ENCODE data around the gene CMYA5. TPM values are rescaled to one million over a fixed set of nuclear protein-coding genes. Genes with fewer than 3 reads are reported as not detected.

The CMYA5 gene
- total RNA-seq, 1 experiment from 2014 or later: 0.15 TPM

DNA sequence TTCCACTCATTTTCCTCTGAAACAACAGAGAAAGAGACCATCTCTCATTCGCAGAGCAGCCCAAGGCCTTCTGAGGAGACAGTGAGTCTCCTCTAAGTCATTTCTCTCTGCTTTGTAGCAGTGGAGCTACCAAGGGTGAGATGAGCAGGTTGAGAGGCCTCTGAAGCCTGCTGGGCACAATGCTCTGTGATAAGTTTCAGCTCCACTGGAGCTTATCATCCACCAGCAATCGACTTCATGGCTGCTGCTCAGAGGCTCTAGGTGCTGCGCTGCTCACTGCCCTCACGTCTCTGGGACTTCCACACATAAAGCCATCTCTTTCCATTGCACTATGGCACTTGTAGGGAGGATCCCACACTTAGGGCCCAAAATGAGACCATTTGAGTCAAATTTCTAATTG is 96.3 kb downstream of the CMYA5 start:
- DNase-seq (no peak), ATAC-seq (no peak)
- H3K4me2 ChIP-seq (ENCODE audit: low read length): no peak overlapping the region
- H3K36me3 ChIP-seq (ENCODE audit: low read depth, low read length): no peaks in the 10 kb centered on the region
- no peak overlapping the region for H3K4me3 ChIP-seq (ENCODE audit: low read length)
- ChIA-PET POLR2A (ENCODE audit: unreplicated experiment) (no interaction called here), CTCF (no interaction called here)
- no peak overlapping the region for H3K9ac ChIP-seq (ENCODE audit: low read length)
- H3K9me3 ChIP-seq (ENCODE audit: low read length): no peaks in the 10 kb centered on the region
- intact Hi-C loops (cut with micrococcal nuclease): no loop called here
- no peaks in the 10 kb centered on the region for H3K9me2 ChIP-seq (replicated peaks; ENCODE audit: low read length)
- no peaks in the 10 kb centered on the region for H3K4me1 ChIP-seq (ENCODE audit: insufficient read depth, low read length)
- H4K20me1 ChIP-seq (ENCODE audit: low read length): no peaks in the 10 kb centered on the region
- H3K27ac ChIP-seq (ENCODE audit: low read length): no peak overlapping the region
- TF ChIP-seq, protein P1, sequence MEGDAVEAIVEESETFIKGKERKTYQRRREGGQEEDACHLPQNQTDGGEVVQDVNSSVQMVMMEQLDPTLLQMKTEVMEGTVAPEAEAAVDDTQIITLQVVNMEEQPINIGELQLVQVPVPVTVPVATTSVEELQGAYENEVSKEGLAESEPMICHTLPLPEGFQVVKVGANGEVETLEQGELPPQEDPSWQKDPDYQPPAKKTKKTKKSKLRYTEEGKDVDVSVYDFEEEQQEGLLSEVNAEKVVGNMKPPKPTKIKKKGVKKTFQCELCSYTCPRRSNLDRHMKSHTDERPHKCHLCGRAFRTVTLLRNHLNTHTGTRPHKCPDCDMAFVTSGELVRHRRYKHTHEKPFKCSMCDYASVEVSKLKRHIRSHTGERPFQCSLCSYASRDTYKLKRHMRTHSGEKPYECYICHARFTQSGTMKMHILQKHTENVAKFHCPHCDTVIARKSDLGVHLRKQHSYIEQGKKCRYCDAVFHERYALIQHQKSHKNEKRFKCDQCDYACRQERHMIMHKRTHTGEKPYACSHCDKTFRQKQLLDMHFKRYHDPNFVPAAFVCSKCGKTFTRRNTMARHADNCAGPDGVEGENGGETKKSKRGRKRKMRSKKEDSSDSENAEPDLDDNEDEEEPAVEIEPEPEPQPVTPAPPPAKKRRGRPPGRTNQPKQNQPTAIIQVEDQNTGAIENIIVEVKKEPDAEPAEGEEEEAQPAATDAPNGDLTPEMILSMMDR (conservative IDR thresholded peaks at IDR 0.05; ENCODE audit: low read depth, low read length): no peak
- TF ChIP-seq EZH2 (IDR thresholded peaks at IDR 0.05; ENCODE audit: low read length, unreplicated experiment) (no peak), EZH2phosphoT487 (IDR thresholded peaks at IDR 0.05; ENCODE audit: borderline replicate concordance, low read length) (no peak)
- no peak overlapping the region for H2AFZ ChIP-seq (ENCODE audit: low read length)
- no peaks in the 10 kb centered on the region for H3K27me3 ChIP-seq (ENCODE audit: low read length)
- no peaks in the 10 kb centered on the region for H3F3A ChIP-seq (ENCODE audit: low read length, unreplicated experiment)
- no TSS peak for BruUV-seq (replicated peaks)
- H3K79me2 ChIP-seq (ENCODE audit: low read length): no peaks in the 10 kb centered on the region

DNA sequence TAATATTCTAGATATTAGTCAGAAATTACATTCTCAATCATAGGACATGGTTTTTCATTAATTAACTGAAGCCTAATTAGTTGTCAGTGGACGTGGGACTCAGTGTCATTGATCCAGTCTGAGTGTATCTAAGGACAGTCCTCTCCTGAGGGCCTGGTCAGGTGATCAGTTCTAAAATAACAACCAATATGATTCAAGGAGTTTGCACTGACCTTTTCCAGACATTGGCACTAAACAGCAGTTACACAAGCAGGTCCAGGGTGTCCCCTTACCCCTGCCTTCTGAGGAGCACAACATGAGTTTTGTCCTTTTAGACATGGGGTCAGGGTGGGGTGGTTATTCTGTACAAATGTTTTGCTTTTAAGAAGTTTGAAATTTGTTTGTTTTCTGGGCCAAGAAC is 97.8 kb downstream of the CMYA5 start:
- POLR2A ChIA-PET (ENCODE audit: unreplicated experiment): no interaction called here
- H3K4me2 ChIP-seq (ENCODE audit: low read length): no peak overlapping the region
- no peak overlapping the region for H3K9ac ChIP-seq (ENCODE audit: low read length)

DNA sequence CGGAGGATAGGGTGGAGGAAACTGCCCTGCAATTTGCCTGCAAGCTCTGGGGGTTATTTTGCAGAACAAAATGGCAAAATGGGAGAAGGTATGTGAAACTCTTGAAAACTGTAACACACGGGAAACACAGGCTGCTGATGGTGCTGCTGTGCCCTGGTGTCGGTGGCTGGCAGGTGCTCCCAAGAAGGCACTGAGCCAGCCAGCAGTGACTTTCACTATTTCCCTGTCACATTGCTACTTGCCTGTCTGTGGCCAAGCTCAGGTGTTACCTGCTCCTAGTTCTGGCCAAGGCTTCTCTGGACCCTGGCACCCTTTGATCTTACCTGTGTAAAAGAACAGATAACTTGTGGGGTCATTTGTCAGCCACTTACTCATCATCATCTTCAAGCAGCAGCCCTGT is 102.2 kb downstream of the CMYA5 start:
- intact Hi-C loops (cut with micrococcal nuclease): no loop called here
- CTCF ChIA-PET: no interaction called here
- POLR2A ChIA-PET (ENCODE audit: unreplicated experiment): no interaction called here
- H3K4me1 ChIP-seq (ENCODE audit: insufficient read depth, low read length): no peaks in the 10 kb centered on the region
- H3K79me2 ChIP-seq (ENCODE audit: low read length): no peaks in the 10 kb centered on the region
- no peaks in the 10 kb centered on the region for H3K9me2 ChIP-seq (replicated peaks; ENCODE audit: low read length)
- no peak overlapping the region for H2AFZ ChIP-seq (ENCODE audit: low read length)
- DNase-seq (no peak), ATAC-seq (no peak)
- no peaks in the 10 kb centered on the region for H3K27me3 ChIP-seq (ENCODE audit: low read length)
- BruUV-seq (replicated peaks): no TSS peak
- H4K20me1 ChIP-seq (ENCODE audit: low read length): no peaks in the 10 kb centered on the region
- H3K4me3 ChIP-seq (ENCODE audit: low read length): no peak overlapping the region
- H3K4me2 ChIP-seq (ENCODE audit: low read length): no peak overlapping the region
- no peaks in the 10 kb centered on the region for H3K36me3 ChIP-seq (ENCODE audit: low read depth, low read length)
- H3K9me3 ChIP-seq (ENCODE audit: low read length): no peaks in the 10 kb centered on the region
- no peak overlapping the region for H3K9ac ChIP-seq (ENCODE audit: low read length)
- H3F3A ChIP-seq (ENCODE audit: low read length, unreplicated experiment): no peaks in the 10 kb centered on the region
- TF ChIP-seq EZH2 (IDR thresholded peaks at IDR 0.05; ENCODE audit: low read length, unreplicated experiment) (no peak), EZH2phosphoT487 (IDR thresholded peaks at IDR 0.05; ENCODE audit: borderline replicate concordance, low read length) (no peak)
- TF ChIP-seq, protein P1 (conservative IDR thresholded peaks at IDR 0.05; ENCODE audit: low read depth, low read length): no peak
- no peak overlapping the region for H3K27ac ChIP-seq (ENCODE audit: low read length)

More for the DNA sequence above, 97.8 kb downstream of the CMYA5 start:
- no peaks in the 10 kb centered on the region for H3F3A ChIP-seq (ENCODE audit: low read length, unreplicated experiment)
- no peaks in the 10 kb centered on the region for H3K4me1 ChIP-seq (ENCODE audit: insufficient read depth, low read length)
- CTCF ChIA-PET: no interaction called here
- TF ChIP-seq EZH2phosphoT487 (IDR thresholded peaks at IDR 0.05; ENCODE audit: borderline replicate concordance, low read length) (no peak), EZH2 (IDR thresholded peaks at IDR 0.05; ENCODE audit: low read length, unreplicated experiment) (no peak)
- TF ChIP-seq, protein P1 (conservative IDR thresholded peaks at IDR 0.05; ENCODE audit: low read depth, low read length): no peak
- H3K4me3 ChIP-seq (ENCODE audit: low read length): no peak overlapping the region
- H3K27ac ChIP-seq (ENCODE audit: low read length): no peak overlapping the region
- intact Hi-C loops (cut with micrococcal nuclease): no loop called here
- H3K79me2 ChIP-seq (ENCODE audit: low read length): no peaks in the 10 kb centered on the region
- H3K27me3 ChIP-seq (ENCODE audit: low read length): no peaks in the 10 kb centered on the region
- DNase-seq: no peak
- no peak overlapping the region for H2AFZ ChIP-seq (ENCODE audit: low read length)
- no peak for ATAC-seq
- H3K9me2 ChIP-seq (replicated peaks; ENCODE audit: low read length): no peaks in the 10 kb centered on the region
- H3K9me3 ChIP-seq (ENCODE audit: low read length): no peaks in the 10 kb centered on the region
- BruUV-seq (replicated peaks): no TSS peak
- no peaks in the 10 kb centered on the region for H4K20me1 ChIP-seq (ENCODE audit: low read length)
- no peaks in the 10 kb centered on the region for H3K36me3 ChIP-seq (ENCODE audit: low read depth, low read length)
